ENCODE data around the gene BRD2. TPM values are rescaled to one million over a fixed set of nuclear protein-coding genes. Genes with fewer than 3 reads are reported as not detected.

The BRD2 gene
- total RNA-seq, 1 experiment from 2014 or later, result 157 TPM

- Histone ChIP-seq H3K9me3 (ENCODE audit: insufficient read depth, low read depth) (no peaks in the 10 kb centered on the region), H3K36me3 (ENCODE audit: low read depth) (peaks cover 62% of the 10 kb centered on the region), H3K4me2 (no peak overlapping the region), H3K4me3 (no peak overlapping the region), H4K20me1 (ENCODE audit: insufficient read depth) (peaks cover 82% of the 10 kb centered on the region), H3K79me2 (ENCODE audit: low read depth) (peaks cover 47% of the 10 kb centered on the region), H3F3A (ENCODE audit: insufficient read depth, low read depth) (peaks cover 98% of the 10 kb centered on the region), H2AFZ (no peak overlapping the region), H3K27me3 (ENCODE audit: insufficient read depth, low read depth) (no peaks in the 10 kb centered on the region), H3K9me2 (ENCODE audit: insufficient read depth) (no peaks in the 10 kb centered on the region), H3K27ac (no peak overlapping the region), H3K4me1 (replicated peaks; ENCODE audit: insufficient read depth) (peaks cover 21% of the 10 kb centered on the region)
- POLR2A ChIA-PET (ENCODE audit: unreplicated experiment), result interaction anchor here (1.8 kb wide), 1 partner anchor 8 kb away, joined by 4 read pairs; no protein-coding TSS in a partner anchor
- intact Hi-C loops (cut with micrococcal nuclease; ENCODE audit: unreplicated experiment), result loop anchor here (10.0 kb wide), 2 partner anchors 785 to 1155 kb away; partner anchors contain the start of genes GPSM3, HSPA1B and PBX2
- no TSS peak for BruUV-seq (replicated peaks)
- CTCF ChIA-PET, result interaction anchor here (0.6 to 1.3 kb wide), 3 partner anchors 42 to 94 kb away, joined by 3 to 8 read pairs (median 3); no protein-coding TSS in a partner anchor
- no peak for TF ChIP-seq CTCF (conservative IDR thresholded peaks at IDR 0.05)
- TF ChIP-seq EZH2 (IDR thresholded peaks at IDR 0.05; ENCODE audit: low read depth), result no peak
- no peak for DNase-seq
Measured at GRCh38 chr6:32979720-32980487, 11.5 kb downstream of the BRD2 start.

- no peak overlapping the region for H3K4me2 ChIP-seq
- BruUV-seq (replicated peaks), result no TSS peak
- H3K4me1 ChIP-seq (replicated peaks; ENCODE audit: insufficient read depth), result peaks cover 14% of the 10 kb centered on the region
- peaks cover 57% of the 10 kb centered on the region for H3K36me3 ChIP-seq (ENCODE audit: low read depth)
- no peak for TF ChIP-seq CTCF (conservative IDR thresholded peaks at IDR 0.05)
- no peak for TF ChIP-seq EZH2 (IDR thresholded peaks at IDR 0.05; ENCODE audit: low read depth)
- H3K27me3 ChIP-seq (ENCODE audit: insufficient read depth, low read depth), result no peaks in the 10 kb centered on the region
- DNase-seq, result no peak
- H3K27ac ChIP-seq, result no peak overlapping the region
- ChIA-PET POLR2A (ENCODE audit: unreplicated experiment) (interaction anchor here (0.6 to 1.8 kb wide), 2 partner anchors 9 to 159 kb away, joined by 3 to 4 read pairs; no protein-coding TSS in a partner anchor), CTCF (interaction anchor here (0.5 to 1.3 kb wide), 4 partner anchors 13 to 95 kb away, joined by 3 to 8 read pairs (median 5); no protein-coding TSS in a partner anchor)
- H3K9me3 ChIP-seq (ENCODE audit: insufficient read depth, low read depth), result no peaks in the 10 kb centered on the region
- peaks cover 91% of the 10 kb centered on the region for H3F3A ChIP-seq (ENCODE audit: insufficient read depth, low read depth)
- no peaks in the 10 kb centered on the region for H3K9me2 ChIP-seq (ENCODE audit: insufficient read depth)
- peaks cover 75% of the 10 kb centered on the region for H4K20me1 ChIP-seq (ENCODE audit: insufficient read depth)
- no peak overlapping the region for H2AFZ ChIP-seq
- no peak overlapping the region for H3K4me3 ChIP-seq
- intact Hi-C loops (cut with micrococcal nuclease; ENCODE audit: unreplicated experiment), result no loop called here
- H3K79me2 ChIP-seq (ENCODE audit: low read depth), result peaks cover 40% of the 10 kb centered on the region
Measured at GRCh38 chr6:32980488-32981038, 12.2 kb downstream of the BRD2 start.

GRCh38 chr6:32982084-32982701 lies 13.8 kb downstream of the BRD2 start:
- H3K9me2 ChIP-seq (ENCODE audit: insufficient read depth), result no peaks in the 10 kb centered on the region
- no peak overlapping the region for H3K4me2 ChIP-seq
- 0 out of 2 replicates have a peak, but pooled peaks cover 4% of the 10 kb centered on the region for H3K4me1 ChIP-seq (replicated peaks; ENCODE audit: insufficient read depth)
- ChIA-PET POLR2A (ENCODE audit: unreplicated experiment) (interaction anchor here (0.6 to 0.9 kb wide), 3 partner anchors 10 to 135 kb away, joined by 3 to 8 read pairs (median 5); partner anchors contain the start of gene HLA-DMA), CTCF (no interaction called here)
- no TSS peak for BruUV-seq (replicated peaks)
- peaks cover 59% of the 10 kb centered on the region for H4K20me1 ChIP-seq (ENCODE audit: insufficient read depth)
- H2AFZ ChIP-seq, result no peak overlapping the region
- peaks cover 24% of the 10 kb centered on the region for H3K79me2 ChIP-seq (ENCODE audit: low read depth)
- H3K27me3 ChIP-seq (ENCODE audit: insufficient read depth, low read depth), result 0 out of 2 replicates have a peak, but pooled peaks cover 8% of the 10 kb centered on the region
- H3K4me3 ChIP-seq, result no peak overlapping the region
- DNase-seq, result no peak
- peaks cover 75% of the 10 kb centered on the region for H3F3A ChIP-seq (ENCODE audit: insufficient read depth, low read depth)
- no peak overlapping the region; the same call in 1 of the 2 replicates for H3K27ac ChIP-seq
- intact Hi-C loops (cut with micrococcal nuclease; ENCODE audit: unreplicated experiment), result no loop called here
- H3K9me3 ChIP-seq (ENCODE audit: insufficient read depth, low read depth), result no peaks in the 10 kb centered on the region
- peaks cover 41% of the 10 kb centered on the region for H3K36me3 ChIP-seq (ENCODE audit: low read depth)
- TF ChIP-seq CTCF (conservative IDR thresholded peaks at IDR 0.05), result no peak
- no peak for TF ChIP-seq EZH2 (IDR thresholded peaks at IDR 0.05; ENCODE audit: low read depth)

Measured in PC-9 (cell line).